HG02588 (cell line): ENCODE results near the gene SNX30.

Source experiments
- ATAC-seq: cut with Tn5 transposase; IDR thresholded peaks from one replicate; pipeline ENCODE4 v1.9.1; 2021; ENCODE audit warnings: mild to moderate bottlenecking, moderate library complexity; ENCODE audit not compliant: unreplicated experiment

The SNX30 gene

GRCh38 chr9:112914524-112914923 lies 164.0 kb downstream of the SNX30 start:
- no peak for ATAC-seq

GRCh38 chr9:112917047-112917986 lies 166.8 kb downstream of the SNX30 start:
- ATAC-seq, result no peak

- ATAC-seq, result no peak
Observed at GRCh38 chr9:112917987-112918362, 167.4 kb downstream of the SNX30 start.

- ATAC-seq, result no peak
Observed at GRCh38 chr9:112921549-112921948, 171.0 kb downstream of the SNX30 start.
